Pancreas (tissue), 10 donors: ENCODE results near the gene SF3B4. TPM values are rescaled to one million over a fixed set of nuclear protein-coding genes. Genes with fewer than 3 reads are reported as not detected.

Source experiments
- ATAC-seq, 4 donors: fragments of 200-7000 bp; cut with Tn5 transposase; one replicate each; pipeline versions ENCODE4 v1.8.0 to v1.9.1; 2020; ENCODE audit warnings: mild to moderate bottlenecking in 4 of 4, moderate library complexity in 4 of 4
- DNase-seq, 6 donors: peaks; one replicate each; pipeline ENCODE4 v3.0.0-alpha.2; 2020
- FAIRE-seq: peaks from 2 replicates; lab custom pipeline; 2012; peaks lifted over from hg19 to GRCh38; lab: Jason Lieb, UNC
- H3K27ac ChIP-seq, 4 donors: fragments of 200-600 bp; sonication (generic); 1 replicate in 3 of 4; 2 replicates in 1 of 4; pipeline versions ENCODE4 v1.5.0 to v1.8.0; 2020
- H3K27me3 ChIP-seq, 4 donors: fragments of 200-600 bp; one replicate each; pipeline ENCODE4 v1.8.0; 2021
- H3K36me3 ChIP-seq, 3 donors: fragments of 200-600 bp; sonication (generic) in 1 of 3; one replicate each; pipeline versions ENCODE4 v1.5.0 to v1.8.0; 2020 to 2021
- H3K4me1 ChIP-seq, 3 donors: fragments of 200-600 bp; one replicate each; pipeline ENCODE4 v1.8.0; 2021
- H3K4me3 ChIP-seq, 4 donors: fragments of 200-600 bp; sonication (generic) in 2 of 4; one replicate each; pipeline versions ENCODE4 v1.5.0 to v1.8.0; 2020 to 2021
- H3K9me3 ChIP-seq, 4 donors: fragments of 200-600 bp; one replicate each; pipeline ENCODE4 v1.8.0; 2021
- WGBS, 2 donors: extraction: QIAGEN DNeasy Blood & Tissue Kit; methylation state at CpG; one replicate each; pipeline ENCODE4 v1.1.7; 2013; 5-methylcytosine and 5-hydroxymethylcytosine counted together
- intact Hi-C, 3 donors: fragments of 100-400 bp; cut with DNase I; formaldehyde crosslinking; loops; one replicate each; pipeline versions ENCODE4 v1.11.1 to v1.14.2; 2022
- polyA plus RNA-seq, 2 donors: library from polyadenylated mRNA; stranded (reverse); fragments of 200-250 nt; gene quantifications; one replicate each; pipeline ENCODE4 v1.2.3, GENCODE V29; 2013
- total RNA-seq, 6 donors: library from RNA; stranded (reverse); fragmentation: NEBNext Ultra II Directional in 4 of 6; extraction: Animal tissue kit (Norgen Biotek cat#: 25700) in 4 of 6; gene quantifications; one replicate each; pipeline versions ENCODE4 v1.2.1 to v1.2.4, GENCODE V29; 2021 to 2023
- TF ChIP-seq, protein P1 (sequence below), 4 donors: fragments of 200-600 bp; sonication (generic) in 3 of 4; IDR thresholded peaks; one replicate each; pipeline versions ENCODE4 v1.5.0 to v1.8.0; 2021; ENCODE audit warnings: antibody characterized with exemption in 4 of 4
- donor health status: healthy with polysubstance abuse.
- donor health status: DM: no; HTN: no; CAD: no; lungs with moderate emphysema.
- donor health status: DM: no; HTN: no; CAD: no.
- donor health status: control.
- donor health status: control.
- donor health status: Bipolar disorder and iron deficiency.
- donor health status: DM: yes; HTN: yes; CAD: no.
- donor health status: DM: no; HTN: no; CAD: no.
- donor health status: DM: no; HTN: no; CAD: no.
- donor health status: DM: yes; HTN: yes; CAD: no.

The SF3B4 gene
- total and polyA plus RNA-seq, 8 donors: 10.5 to 24.3 (median 19.3) TPM

DNA sequence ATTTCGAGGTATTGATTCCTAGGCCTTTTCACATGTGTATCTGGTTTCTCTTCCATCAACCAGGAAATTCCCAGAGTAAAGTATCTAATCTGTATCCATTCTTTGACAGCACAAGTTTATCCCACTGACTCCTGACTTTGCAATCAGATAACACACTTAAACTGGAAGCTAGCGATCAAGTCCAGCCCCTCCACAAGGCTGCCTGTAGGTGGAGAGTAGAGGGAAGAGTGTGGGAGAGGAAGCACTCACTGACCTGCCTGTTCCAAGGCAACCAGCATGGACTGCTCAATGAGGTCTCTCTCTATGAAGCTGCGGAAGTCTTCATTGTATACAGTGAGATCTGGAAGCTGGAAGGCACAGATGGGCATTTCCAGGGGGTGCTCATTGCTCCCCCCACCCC is 39.4 kb upstream of the SF3B4 start:
- TF ChIP-seq, protein P1, sequence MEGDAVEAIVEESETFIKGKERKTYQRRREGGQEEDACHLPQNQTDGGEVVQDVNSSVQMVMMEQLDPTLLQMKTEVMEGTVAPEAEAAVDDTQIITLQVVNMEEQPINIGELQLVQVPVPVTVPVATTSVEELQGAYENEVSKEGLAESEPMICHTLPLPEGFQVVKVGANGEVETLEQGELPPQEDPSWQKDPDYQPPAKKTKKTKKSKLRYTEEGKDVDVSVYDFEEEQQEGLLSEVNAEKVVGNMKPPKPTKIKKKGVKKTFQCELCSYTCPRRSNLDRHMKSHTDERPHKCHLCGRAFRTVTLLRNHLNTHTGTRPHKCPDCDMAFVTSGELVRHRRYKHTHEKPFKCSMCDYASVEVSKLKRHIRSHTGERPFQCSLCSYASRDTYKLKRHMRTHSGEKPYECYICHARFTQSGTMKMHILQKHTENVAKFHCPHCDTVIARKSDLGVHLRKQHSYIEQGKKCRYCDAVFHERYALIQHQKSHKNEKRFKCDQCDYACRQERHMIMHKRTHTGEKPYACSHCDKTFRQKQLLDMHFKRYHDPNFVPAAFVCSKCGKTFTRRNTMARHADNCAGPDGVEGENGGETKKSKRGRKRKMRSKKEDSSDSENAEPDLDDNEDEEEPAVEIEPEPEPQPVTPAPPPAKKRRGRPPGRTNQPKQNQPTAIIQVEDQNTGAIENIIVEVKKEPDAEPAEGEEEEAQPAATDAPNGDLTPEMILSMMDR (IDR thresholded peaks at IDR 0.05): no peak
- intact Hi-C loops: loop anchor here in 2 of 3 donors (10.0 kb wide), 2 partner anchors 78 to 208 kb away; no protein-coding TSS in a partner anchor
- no peaks in the 10 kb centered on the region for H3K9me3 ChIP-seq
- ATAC-seq: no peak
- DNase-seq: no peak
- WGBS, 2 donors: 61 to 72% methylated on average over 3 of the region's 3 CpGs
- peaks cover 0 to 5% (median 0%) of the 10 kb centered on the region in 3 donors for H3K4me1 ChIP-seq
- H3K27ac ChIP-seq: no peak overlapping the region
- peaks cover 0 to 24% (median 6%) of the 10 kb centered on the region in 3 donors for H3K36me3 ChIP-seq
- no peak overlapping the region for H3K4me3 ChIP-seq
- H3K27me3 ChIP-seq: no peaks in the 10 kb centered on the region
- FAIRE-seq: no peak

DNA sequence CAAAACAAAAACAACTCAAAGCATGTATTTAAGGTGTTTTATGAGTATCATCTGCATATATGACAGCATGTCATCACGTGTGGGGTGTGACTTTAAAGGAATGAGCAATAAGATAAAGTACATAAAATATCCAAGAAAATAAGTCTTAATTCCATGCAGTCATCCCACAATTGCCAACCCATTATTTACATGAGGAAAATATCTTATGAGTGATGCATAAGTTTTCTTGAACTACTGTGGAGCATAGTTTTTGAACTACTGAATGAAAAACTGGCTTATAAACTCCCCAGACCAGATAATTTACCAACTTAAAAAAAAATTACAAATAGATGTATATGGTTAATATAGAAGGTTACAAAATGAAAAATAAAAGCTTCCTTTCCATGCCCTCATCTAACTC is 38.8 kb upstream of the SF3B4 start:
- Histone ChIP-seq H3K36me3 (peaks cover 0 to 24% (median 6%) of the 10 kb centered on the region in 3 donors), H3K4me1 (peaks cover 0 to 8% (median 0%) of the 10 kb centered on the region in 3 donors), H3K9me3 (no peaks in the 10 kb centered on the region), H3K27me3 (no peaks in the 10 kb centered on the region), H3K27ac (no peak overlapping the region), H3K4me3 (no peak overlapping the region)
- WGBS, 2 donors: 46 to 69% methylated on average over 1 of the region's 1 CpG
- intact Hi-C loops: loop anchor here in 2 of 3 donors (10.0 kb wide), 2 partner anchors 78 to 208 kb away; no protein-coding TSS in a partner anchor
- FAIRE-seq (no peak), ATAC-seq (no peak), DNase-seq (no peak)
- TF ChIP-seq, protein P1 (IDR thresholded peaks at IDR 0.05): no peak

DNA sequence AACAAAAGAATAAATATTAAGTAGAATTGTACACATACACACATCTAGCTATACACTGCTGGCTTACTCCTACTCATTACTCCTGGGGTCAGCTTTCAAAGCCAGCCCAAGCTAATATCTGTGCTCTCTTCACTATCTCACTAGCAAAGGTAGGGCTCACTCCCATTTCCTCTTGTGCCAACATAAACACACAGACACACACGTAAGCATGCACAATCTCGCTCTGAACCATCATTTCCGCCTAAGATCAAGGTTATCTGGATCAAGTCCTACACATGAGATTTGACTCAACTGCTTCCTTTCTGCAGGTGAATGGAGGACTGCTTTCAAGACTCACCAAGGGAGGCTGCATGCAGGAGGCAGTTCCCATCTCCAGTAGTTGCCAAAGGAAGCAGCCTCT is 37.8 kb upstream of the SF3B4 start:
- DNase-seq (no peak), ATAC-seq (peak in 3 of 4 donors; percentile 33 to 34 (median 33)), FAIRE-seq (no peak)
- Histone ChIP-seq H3K36me3 (peaks cover 0 to 19% (median 1%) of the 10 kb centered on the region in 3 donors), H3K27me3 (no peaks in the 10 kb centered on the region), H3K27ac (no peak overlapping the region), H3K4me3 (no peak overlapping the region), H3K9me3 (no peaks in the 10 kb centered on the region), H3K4me1 (peaks cover 0 to 8% (median 0%) of the 10 kb centered on the region in 3 donors)
- intact Hi-C loops: loop anchor here in 2 of 3 donors (10.0 kb wide), 2 partner anchors 79 to 209 kb away; no protein-coding TSS in a partner anchor
- TF ChIP-seq, protein P1 (IDR thresholded peaks at IDR 0.05): no peak
- 48 to 50% methylated on average over 3 of the region's 3 CpGs for WGBS, 2 donors

DNA sequence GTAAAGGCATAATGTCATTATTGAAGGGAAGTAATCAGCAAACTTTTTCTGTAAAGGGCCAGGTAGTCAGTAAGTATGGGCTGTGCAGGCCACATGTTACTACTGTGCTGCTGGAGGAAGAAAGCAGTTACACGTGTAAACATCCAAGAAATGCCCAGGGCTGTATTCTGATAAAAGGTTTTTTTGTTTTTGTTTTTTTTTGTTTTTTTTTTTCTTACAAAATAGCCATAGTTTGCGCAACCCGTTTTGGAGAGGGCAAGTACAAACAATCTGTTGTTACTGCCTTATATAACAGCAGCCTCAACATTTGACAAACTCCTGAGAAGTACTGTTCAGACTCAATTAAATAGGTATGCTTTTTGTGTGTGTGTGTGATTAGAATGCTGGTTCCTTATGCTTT is 35.8 kb upstream of the SF3B4 start:
- WGBS, 2 donors: 41 to 42% methylated on average over 3 of the region's 3 CpGs
- ATAC-seq (peak in 1 of 4 donors; percentile 23), DNase-seq (no peak), FAIRE-seq (no peak)
- TF ChIP-seq, protein P1 (IDR thresholded peaks at IDR 0.05): no peak
- Histone ChIP-seq H3K36me3 (peaks cover 0 to 7% (median 0%) of the 10 kb centered on the region in 3 donors), H3K27ac (peak overlapping the region in 2 of 4 donors; percentile 35 to 41), H3K27me3 (no peaks in the 10 kb centered on the region), H3K4me1 (peaks cover 0 to 8% (median 0%) of the 10 kb centered on the region in 3 donors), H3K4me3 (no peak overlapping the region), H3K9me3 (no peaks in the 10 kb centered on the region)
- intact Hi-C loops: loop anchor here (5.0 to 10.0 kb wide), 4 partner anchors 81 to 211 kb away; no protein-coding TSS in a partner anchor

DNA sequence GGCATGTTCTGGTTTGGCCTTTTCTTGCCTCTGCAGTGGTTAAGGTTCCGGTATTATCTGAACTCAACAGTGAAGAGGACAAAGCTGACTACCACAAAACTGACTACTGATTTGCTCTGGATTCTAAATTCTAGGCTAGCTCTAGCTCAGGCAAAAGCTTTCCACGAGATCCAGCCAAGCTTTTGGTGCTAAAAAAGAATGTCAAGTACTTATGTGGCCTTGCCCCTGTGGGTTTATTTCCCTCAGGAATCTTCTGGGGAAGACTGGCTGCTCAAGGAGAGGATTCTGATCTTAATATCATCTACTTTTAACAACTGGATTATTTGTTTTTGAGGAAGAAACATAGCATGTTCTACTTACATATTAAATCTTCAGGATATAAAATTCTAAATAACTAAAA is 35.1 kb upstream of the SF3B4 start:
- Histone ChIP-seq H3K36me3 (peaks cover 0 to 11% (median 0%) of the 10 kb centered on the region in 3 donors), H3K27me3 (no peaks in the 10 kb centered on the region), H3K9me3 (no peaks in the 10 kb centered on the region), H3K4me1 (peaks cover 0 to 8% (median 0%) of the 10 kb centered on the region in 3 donors), H3K27ac (peak overlapping the region in 2 of 4 donors; percentile 41 to 48), H3K4me3 (no peak overlapping the region)
- TF ChIP-seq, protein P1 (IDR thresholded peaks at IDR 0.05): no peak
- no peak for ATAC-seq
- no peak for FAIRE-seq
- 68 to 80% methylated on average over 2 of the region's 2 CpGs for WGBS, 2 donors
- intact Hi-C loops: loop anchor here (5.0 to 10.0 kb wide), 4 partner anchors 82 to 212 kb away; no protein-coding TSS in a partner anchor
- no peak for DNase-seq
